Spleen (tissue), 7 donors: ENCODE data around the gene SNX4.

ENCODE experiments used
- CTCF ChIP-seq, 11 experiments: fragments of 200-600 bp in 7 of 11; fragments of 450-650 bp in 4 of 11; sonication (generic) in 4 of 11; IDR thresholded peaks in 8 of 11; conservative IDR thresholded peaks in 3 of 11; 1 replicate in 7 of 11; 2 replicates in 4 of 11; pipeline versions ENCODE4 v1.4.0 to v1.8.0; 2016 to 2021; ENCODE audit warnings: antibody characterized with exemption in 11 of 11, inconsistent platforms in 4 of 11, mild to moderate bottlenecking in 1 of 11
- POLR2AphosphoS5 ChIP-seq, 3 donors: sonication (generic); formaldehyde crosslinking; IDR thresholded peaks; one replicate each; pipeline ENCODE4 v1.5.1; 2017; ENCODE audit warnings: antibody characterized with exemption in 3 of 3
- donor health status: DM: no; HTN: no; CAD: no; lungs with moderate emphysema.
- donor health status: DM: no; HTN: no; CAD: no.
- donor health status: DM: no; HTN: no; CAD: no.

- TF ChIP-seq POLR2AphosphoS5 (IDR thresholded peaks at IDR 0.05) (no peak), CTCF (IDR thresholded peaks at IDR 0.05 in 8 of 11, conservative IDR thresholded peaks at IDR 0.05 in 3 of 11) (no peak)
These were observed 101.7 kb downstream of the SNX4 start for GRCh38 chr3:125418306-125418705.
